K562 (cell line): ENCODE results near the gene FCGR3A. TPM values are rescaled to one million over a fixed set of nuclear protein-coding genes. Genes with fewer than 3 reads are reported as not detected.

ENCODE experiments used
- AFF4 ChIP-seq: sonication (generic); formaldehyde crosslinking; IDR thresholded peaks from 2 replicates; pipeline ENCODE4 v1.8.0; 2023; ENCODE audit warnings: mild to moderate bottlenecking, missing genetic modification reagents
- ARHGAP35 ChIP-seq: fragments of 450-650 bp; IDR thresholded peaks from 2 replicates; pipeline ENCODE4 v1.6.1; 2018; ENCODE audit not compliant: partially characterized antibody
- E2F5 ChIP-seq: sonication (generic); formaldehyde crosslinking; IDR thresholded peaks from 2 replicates; pipeline ENCODE4 v1.8.0; 2022; ENCODE audit warnings: mild to moderate bottlenecking, missing genetic modification reagents
- FOXJ3 ChIP-seq: sonication (generic); formaldehyde crosslinking; IDR thresholded peaks from 2 replicates; pipeline ENCODE4 v1.4.0; 2020; ENCODE audit warnings: mild to moderate bottlenecking, missing genetic modification reagents
- HSF4 ChIP-seq: fragments of 250-450 bp; sonication (Bioruptor Pico); IDR thresholded peaks from 2 replicates; pipeline ENCODE4 v2.1.2; 2022; ENCODE audit warnings: mild to moderate bottlenecking, moderate library complexity, borderline replicate concordance
- MTA3 ChIP-seq: fragments of 450-650 bp; formaldehyde crosslinking; IDR thresholded peaks from 2 replicates; pipeline ENCODE4 v1.6.1; 2017; ENCODE audit warnings: mild to moderate bottlenecking, borderline replicate concordance
- PATZ1 ChIP-seq: fragments of 250-450 bp; sonication (Bioruptor Pico); IDR thresholded peaks from 2 replicates; pipeline ENCODE4 v1.5.0; 2020; ENCODE audit warnings: mild to moderate bottlenecking, borderline replicate concordance
- RNF219 ChIP-seq: fragments of 250-450 bp; sonication (Bioruptor Pico); IDR thresholded peaks from 2 replicates; pipeline ENCODE4 v1.5.0; 2022; ENCODE audit warnings: mild to moderate bottlenecking
- TRIM25 ChIP-seq: fragments of 450-650 bp; IDR thresholded peaks from 2 replicates; pipeline ENCODE4 v1.7.0; 2016; ENCODE audit warnings: borderline replicate concordance
- ZNF134 ChIP-seq: fragments of 250-450 bp; sonication (Bioruptor Pico); conservative IDR thresholded peaks from 2 replicates; pipeline ENCODE4 v1.4.0; 2020
- ZNF165 ChIP-seq: fragments of 250-450 bp; sonication (Bioruptor Pico); IDR thresholded peaks from 2 replicates; pipeline ENCODE4 v1.4.0; 2020; ENCODE audit warnings: borderline replicate concordance
- ZNF197 ChIP-seq: fragments of 200-800 bp; sonication (Bioruptor generic); IDR thresholded peaks from 2 replicates; pipeline ENCODE4 v1.6.1; 2016; ENCODE audit warnings: low read depth, missing genetic modification characterization, missing compliant biosample characterization
- ZNF24 ChIP-seq: fragments of 450-650 bp; IDR thresholded peaks from 2 replicates; pipeline ENCODE4 v1.6.1; 2016
- ZNF639 ChIP-seq, 2 experiments: fragments of 200-800 bp in 1 of 2; sonication (Bioruptor generic) in 1 of 2; sonication (generic) in 1 of 2; formaldehyde crosslinking in 1 of 2; IDR thresholded peaks in 1 of 2; conservative IDR thresholded peaks in 1 of 2; 2 replicates each; pipeline versions ENCODE4 v1.5.0 to v1.6.1; 2016 to 2020; ENCODE audit warnings: missing compliant biosample characterization in 1 of 2, missing genetic modification characterization in 1 of 2, missing genetic modification reagents in 1 of 2
- polyA plus RNA-seq, 8 experiments: library from polyadenylated mRNA; depleted of rRNA in 4 of 8; stranded (reverse) in 5 of 8; unstranded in 3 of 8; fragments of >200 nt; fragmentation: Nextera tagmentation in 2 of 8; fragmentation: Illumina TruSeq in 1 of 8; extraction: Ambion mirVana in 2 of 8; extraction: Trizol in 1 of 8; gene quantifications; 2 replicates each; pipeline versions ENCODE4 v1.2.1 to v1.2.3, GENCODE V29; 2011 to 2014; ENCODE audit warnings: inconsistent platforms in 1 of 8, missing spikeins in 1 of 8
- total RNA-seq, 7 experiments: library from RNA; depleted of rRNA in 6 of 7; stranded (reverse); fragments of >200 nt in 6 of 7; fragmentation: Illumina TruSeq in 2 of 7; extraction: Trizol in 2 of 7; gene quantifications; 2 replicates each; pipeline versions ENCODE4 v1.2.1 to v1.2.3, GENCODE V29; 2011 to 2021; ENCODE audit warnings: low replicate concordance in 1 of 7

Gene FCGR3A
- total and polyA plus RNA-seq, 9 of the 15 experiments (the other 6 are each of a cell fraction or from before 2014, with no cell fraction given) = 0.04 to 0.29 (median 0.14) TPM; not detected in 3

- TF ChIP-seq TRIM25 (no peak), HSF4 (CRISPR knock-in tag) (no peak), ZNF197 (no peak), AFF4 (0 out of 2 replicates have a peak, but pooled peaks have one; percentile 22), ZNF24 (no peak), PATZ1 (CRISPR knock-in tag) (no peak), E2F5 (CRISPR knock-in tag) (no peak), ZNF134 (CRISPR knock-in tag) (no peak), MTA3 (0 out of 2 replicates have a peak, but pooled peaks have one; percentile 9), FOXJ3 (CRISPR knock-in tag) (no peak), ZNF639 (CRISPR knock-in tag; conservative IDR thresholded peaks at IDR 0.05 in 1 of 2, IDR thresholded peaks at IDR 0.05 in 1 of 2) (no peak), ARHGAP35 (no peak), ZNF165 (no peak), RNF219 (CRISPR knock-in tag) (no peak)
These were observed 43.9 kb downstream of the FCGR3A start (continued) for GRCh38 chr1:161505686-161506085.
